ENCODE results near the gene PAX5. TPM values are rescaled to one million over a fixed set of nuclear protein-coding genes. Genes with fewer than 3 reads are reported as not detected.

Gene PAX5
- polyA plus RNA-seq, 1 of the 3 experiments (the other 2 are of a cell fraction): 0.05 TPM

DNA sequence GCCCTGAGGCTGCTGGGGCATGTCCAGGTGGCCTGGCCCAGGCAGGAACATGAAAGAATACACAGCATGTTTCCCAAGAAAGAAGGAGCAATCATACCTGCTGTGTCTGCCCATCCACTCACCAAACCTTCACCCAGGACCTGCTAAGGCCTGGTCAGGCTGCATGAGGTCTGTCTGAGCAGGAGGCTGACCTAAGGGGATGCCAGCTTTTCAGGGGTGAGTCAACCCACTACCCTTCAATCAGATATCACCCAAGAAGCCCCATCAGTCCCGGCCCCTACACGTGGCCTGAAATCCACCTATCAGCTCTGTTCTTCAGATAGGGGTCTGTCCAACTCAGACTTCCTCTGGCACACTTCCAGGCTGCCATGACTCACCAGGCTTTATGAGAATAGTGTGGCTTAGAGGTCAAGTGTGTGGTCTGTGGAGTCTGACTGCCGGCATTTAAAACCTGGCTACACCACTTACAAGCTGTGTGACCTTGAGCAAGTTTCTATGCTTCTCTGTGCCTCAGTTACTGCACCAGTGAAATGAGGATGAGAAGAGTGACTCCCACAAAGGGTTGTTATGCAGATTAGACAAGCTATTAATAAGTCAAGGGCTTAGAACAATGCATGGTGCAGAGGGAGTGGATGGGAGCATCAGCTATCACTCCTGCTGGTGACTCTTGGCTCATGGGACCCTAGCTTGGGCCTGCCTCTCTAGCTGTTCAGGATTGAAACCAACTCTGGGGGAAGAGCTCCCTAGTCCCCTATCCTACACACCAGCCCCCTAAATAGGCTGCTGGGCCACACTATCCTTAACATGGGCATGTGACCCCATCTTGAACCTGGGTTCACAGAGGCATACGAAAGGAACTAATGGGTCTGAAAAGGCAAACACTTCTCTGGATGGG lies 130.3 kb downstream of the PAX5 start:
- no peaks in the 10 kb centered on the region for H3K79me2 ChIP-seq (ENCODE audit: insufficient read depth)
- peak; percentile 51 for DNase-seq
- H3K4me3 ChIP-seq (ENCODE audit: low read depth in 2 of 2, low read length in 1 of 2): no peak overlapping the region
- H4K20me1 ChIP-seq (ENCODE audit: insufficient read depth): no peaks in the 10 kb centered on the region
- no peak overlapping the region for H3K9ac ChIP-seq
- H2AFZ ChIP-seq (ENCODE audit: low read depth): no peak overlapping the region
- H3K4me1 ChIP-seq (ENCODE audit: control insufficient read depth in 1 of 2, insufficient read depth in 2 of 2, low read depth in 1 of 2, low read length in 1 of 2): peaks cover 3 to 10% of the 10 kb centered on the region in 2 experiments; a peak in 1 of 4 replicates
- H3F3A ChIP-seq (replicated peaks; ENCODE audit: insufficient read depth): no peaks in the 10 kb centered on the region
- H3K4me2 ChIP-seq: no peak overlapping the region
- CTCF ChIA-PET: interaction anchor here (1.0 to 2.1 kb wide), 5 partner anchors 12 to 65 kb away, joined by 3 to 8 read pairs (median 3); no protein-coding TSS in a partner anchor
- no peak overlapping the region for H3K27ac ChIP-seq (ENCODE audit: low read depth in 2 of 2, low read length in 1 of 2)
- H3K36me3 ChIP-seq (replicated peaks in 1 of 2; ENCODE audit: control insufficient read depth in 1 of 2, insufficient read depth in 2 of 2, low read length in 1 of 2): no peaks in the 10 kb centered on the region
- TF ChIP-seq, protein P1, sequence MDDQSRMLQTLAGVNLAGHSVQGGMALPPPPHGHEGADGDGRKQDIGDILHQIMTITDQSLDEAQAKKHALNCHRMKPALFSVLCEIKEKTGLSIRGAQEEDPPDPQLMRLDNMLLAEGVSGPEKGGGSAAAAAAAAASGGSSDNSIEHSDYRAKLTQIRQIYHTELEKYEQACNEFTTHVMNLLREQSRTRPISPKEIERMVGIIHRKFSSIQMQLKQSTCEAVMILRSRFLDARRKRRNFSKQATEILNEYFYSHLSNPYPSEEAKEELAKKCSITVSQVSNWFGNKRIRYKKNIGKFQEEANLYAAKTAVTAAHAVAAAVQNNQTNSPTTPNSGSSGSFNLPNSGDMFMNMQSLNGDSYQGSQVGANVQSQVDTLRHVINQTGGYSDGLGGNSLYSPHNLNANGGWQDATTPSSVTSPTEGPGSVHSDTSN (IDR thresholded peaks at IDR 0.05): peak; percentile 10; the same call in 1 of the 2 replicates
- TF ChIP-seq, protein P2, sequence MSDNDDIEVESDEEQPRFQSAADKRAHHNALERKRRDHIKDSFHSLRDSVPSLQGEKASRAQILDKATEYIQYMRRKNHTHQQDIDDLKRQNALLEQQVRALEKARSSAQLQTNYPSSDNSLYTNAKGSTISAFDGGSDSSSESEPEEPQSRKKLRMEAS (IDR thresholded peaks at IDR 0.05; ENCODE audit: low read depth): peak; percentile 14; the same call in 1 of the 2 replicates
- TF ChIP-seq RXRA (IDR thresholded peaks at IDR 0.05; ENCODE audit: borderline replicate concordance, low read depth): no peak
- TF ChIP-seq FOSL2 (IDR thresholded peaks at IDR 0.05; ENCODE audit: borderline replicate concordance, low read depth): peak; percentile 76
- TF ChIP-seq TEAD4 (IDR thresholded peaks at IDR 0.05; ENCODE audit: borderline replicate concordance, insufficient read depth): no peak
- TF ChIP-seq GATA2 (CRISPR knock-in tag; IDR thresholded peaks at IDR 0.05): no peak
- TF ChIP-seq, protein P3, sequence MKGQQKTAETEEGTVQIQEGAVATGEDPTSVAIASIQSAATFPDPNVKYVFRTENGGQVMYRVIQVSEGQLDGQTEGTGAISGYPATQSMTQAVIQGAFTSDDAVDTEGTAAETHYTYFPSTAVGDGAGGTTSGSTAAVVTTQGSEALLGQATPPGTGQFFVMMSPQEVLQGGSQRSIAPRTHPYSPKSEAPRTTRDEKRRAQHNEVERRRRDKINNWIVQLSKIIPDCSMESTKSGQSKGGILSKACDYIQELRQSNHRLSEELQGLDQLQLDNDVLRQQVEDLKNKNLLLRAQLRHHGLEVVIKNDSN (IDR thresholded peaks at IDR 0.05; ENCODE audit: borderline replicate concordance, low read depth): peak; percentile 87
- no peak for TF ChIP-seq EP300 (IDR thresholded peaks at IDR 0.05; ENCODE audit: borderline replicate concordance in 1 of 2, low read depth in 1 of 2, low read length in 1 of 2)
- TF ChIP-seq, protein P4, sequence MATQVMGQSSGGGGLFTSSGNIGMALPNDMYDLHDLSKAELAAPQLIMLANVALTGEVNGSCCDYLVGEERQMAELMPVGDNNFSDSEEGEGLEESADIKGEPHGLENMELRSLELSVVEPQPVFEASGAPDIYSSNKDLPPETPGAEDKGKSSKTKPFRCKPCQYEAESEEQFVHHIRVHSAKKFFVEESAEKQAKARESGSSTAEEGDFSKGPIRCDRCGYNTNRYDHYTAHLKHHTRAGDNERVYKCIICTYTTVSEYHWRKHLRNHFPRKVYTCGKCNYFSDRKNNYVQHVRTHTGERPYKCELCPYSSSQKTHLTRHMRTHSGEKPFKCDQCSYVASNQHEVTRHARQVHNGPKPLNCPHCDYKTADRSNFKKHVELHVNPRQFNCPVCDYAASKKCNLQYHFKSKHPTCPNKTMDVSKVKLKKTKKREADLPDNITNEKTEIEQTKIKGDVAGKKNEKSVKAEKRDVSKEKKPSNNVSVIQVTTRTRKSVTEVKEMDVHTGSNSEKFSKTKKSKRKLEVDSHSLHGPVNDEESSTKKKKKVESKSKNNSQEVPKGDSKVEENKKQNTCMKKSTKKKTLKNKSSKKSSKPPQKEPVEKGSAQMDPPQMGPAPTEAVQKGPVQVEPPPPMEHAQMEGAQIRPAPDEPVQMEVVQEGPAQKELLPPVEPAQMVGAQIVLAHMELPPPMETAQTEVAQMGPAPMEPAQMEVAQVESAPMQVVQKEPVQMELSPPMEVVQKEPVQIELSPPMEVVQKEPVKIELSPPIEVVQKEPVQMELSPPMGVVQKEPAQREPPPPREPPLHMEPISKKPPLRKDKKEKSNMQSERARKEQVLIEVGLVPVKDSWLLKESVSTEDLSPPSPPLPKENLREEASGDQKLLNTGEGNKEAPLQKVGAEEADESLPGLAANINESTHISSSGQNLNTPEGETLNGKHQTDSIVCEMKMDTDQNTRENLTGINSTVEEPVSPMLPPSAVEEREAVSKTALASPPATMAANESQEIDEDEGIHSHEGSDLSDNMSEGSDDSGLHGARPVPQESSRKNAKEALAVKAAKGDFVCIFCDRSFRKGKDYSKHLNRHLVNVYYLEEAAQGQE (IDR thresholded peaks at IDR 0.05; ENCODE audit: low read depth, low read length): no peak
- no peak for TF ChIP-seq FOXJ3 (CRISPR knock-in tag; IDR thresholded peaks at IDR 0.05)
- TF ChIP-seq CHD2 (IDR thresholded peaks at IDR 0.05; ENCODE audit: low read length, partially characterized antibody): no peak
- TF ChIP-seq JUND (IDR thresholded peaks at IDR 0.05): peak; percentile 54; the same call in 1 of the 2 replicates
- TF ChIP-seq MXI1 (IDR thresholded peaks at IDR 0.05; ENCODE audit: low read depth, low read length): no peak
- TF ChIP-seq RCOR1 (IDR thresholded peaks at IDR 0.05; ENCODE audit: low read length): no peak
- no peak for TF ChIP-seq RFX5 (IDR thresholded peaks at IDR 0.05; ENCODE audit: low read length)
- peak; percentile 80 for TF ChIP-seq NFIC (IDR thresholded peaks at IDR 0.05; ENCODE audit: borderline replicate concordance)
- H3K27me3 ChIP-seq (ENCODE audit: insufficient read depth): peaks cover 18% of the 10 kb centered on the region; the same call in 1 of the 2 replicates
- WGBS (ENCODE audit: low lambda C conversion rate): 45% methylated on average over 4 of the region's 4 CpGs
- POLR2A ChIA-PET: no interaction called here
- H3K9me3 ChIP-seq: no peaks in the 10 kb centered on the region
- no peaks in the 10 kb centered on the region for H3K9me2 ChIP-seq
